ENCODE measurements around the gene OR6C76. TPM values are rescaled to one million over a fixed set of nuclear protein-coding genes. Genes with fewer than 3 reads are reported as not detected.
"Not testable (repeated sequence)": the region's sequence is repeated elsewhere in the genome, so short reads cannot be mapped to it uniquely, and the experiment has no call there.

The OR6C76 gene
- total and polyA plus RNA-seq, 9 donors: not detected

DNA sequence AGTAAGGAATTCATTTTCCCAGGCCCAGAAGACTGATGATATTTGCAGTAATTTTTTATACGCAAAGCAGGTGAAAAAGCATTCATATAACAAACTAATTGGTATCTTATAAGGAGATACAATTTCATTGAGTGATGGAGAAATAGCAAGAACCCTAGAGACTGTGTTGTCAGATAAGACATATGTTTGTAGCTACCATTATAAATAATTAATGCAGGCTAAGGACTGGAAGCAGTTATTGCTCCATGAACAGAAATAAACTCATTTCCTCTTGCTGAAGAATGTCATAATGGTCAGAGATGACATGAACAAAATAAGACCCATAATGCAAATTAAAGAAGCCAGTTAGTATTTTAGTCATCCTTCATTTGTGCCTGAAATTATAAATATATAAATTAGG is 19.3 kb downstream of the OR6C76 start:
- intact Hi-C loops (cut with DNase I): no loop called here
- H3K36me3 ChIP-seq: no peaks in the 10 kb centered on the region
- no peaks in the 10 kb centered on the region for H3K27me3 ChIP-seq
- no peak overlapping the region for H3K27ac ChIP-seq
- DNase-seq: no peak
- no peak for TF ChIP-seq POLR2A (IDR thresholded peaks at IDR 0.05)
- TF ChIP-seq, protein P1, sequence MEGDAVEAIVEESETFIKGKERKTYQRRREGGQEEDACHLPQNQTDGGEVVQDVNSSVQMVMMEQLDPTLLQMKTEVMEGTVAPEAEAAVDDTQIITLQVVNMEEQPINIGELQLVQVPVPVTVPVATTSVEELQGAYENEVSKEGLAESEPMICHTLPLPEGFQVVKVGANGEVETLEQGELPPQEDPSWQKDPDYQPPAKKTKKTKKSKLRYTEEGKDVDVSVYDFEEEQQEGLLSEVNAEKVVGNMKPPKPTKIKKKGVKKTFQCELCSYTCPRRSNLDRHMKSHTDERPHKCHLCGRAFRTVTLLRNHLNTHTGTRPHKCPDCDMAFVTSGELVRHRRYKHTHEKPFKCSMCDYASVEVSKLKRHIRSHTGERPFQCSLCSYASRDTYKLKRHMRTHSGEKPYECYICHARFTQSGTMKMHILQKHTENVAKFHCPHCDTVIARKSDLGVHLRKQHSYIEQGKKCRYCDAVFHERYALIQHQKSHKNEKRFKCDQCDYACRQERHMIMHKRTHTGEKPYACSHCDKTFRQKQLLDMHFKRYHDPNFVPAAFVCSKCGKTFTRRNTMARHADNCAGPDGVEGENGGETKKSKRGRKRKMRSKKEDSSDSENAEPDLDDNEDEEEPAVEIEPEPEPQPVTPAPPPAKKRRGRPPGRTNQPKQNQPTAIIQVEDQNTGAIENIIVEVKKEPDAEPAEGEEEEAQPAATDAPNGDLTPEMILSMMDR (IDR thresholded peaks at IDR 0.05): no peak
- TF ChIP-seq EP300 (IDR thresholded peaks at IDR 0.05): no peak
- WGBS, 3 donors: 93 to 100% (median 97%) methylated on average over 1 of the region's 1 CpG
- no peak overlapping the region for H3K4me3 ChIP-seq
- no peaks in the 10 kb centered on the region for H3K4me1 ChIP-seq (ENCODE audit: insufficient read depth)
- no peaks in the 10 kb centered on the region for H3K9me3 ChIP-seq

DNA sequence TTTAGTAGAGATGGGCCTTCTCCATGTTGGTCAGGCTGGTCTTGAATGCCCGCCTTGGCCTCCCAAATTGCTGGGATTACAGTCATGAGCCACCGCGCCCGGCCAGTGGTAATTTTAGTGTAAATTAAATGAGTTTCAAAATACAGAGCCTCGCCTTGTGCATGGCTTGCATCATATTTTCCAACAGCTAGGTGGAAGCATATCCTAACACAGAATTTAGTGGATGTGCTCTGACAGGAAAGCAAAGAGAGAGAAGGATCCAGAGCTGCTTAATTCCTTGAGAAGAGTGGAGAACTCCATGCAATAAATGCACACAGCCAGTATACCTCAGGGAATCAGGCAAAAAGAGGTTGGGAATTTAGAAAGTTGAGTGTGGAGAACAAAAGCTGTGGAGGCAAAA is 20.3 kb downstream of the OR6C76 start:
- H3K4me1 ChIP-seq (ENCODE audit: insufficient read depth): no peaks in the 10 kb centered on the region
- TF ChIP-seq, protein P1 (IDR thresholded peaks at IDR 0.05): no peak
- TF ChIP-seq POLR2A (IDR thresholded peaks at IDR 0.05) (no peak), EP300 (IDR thresholded peaks at IDR 0.05) (no peak)
- no peak for DNase-seq
- H3K4me3 ChIP-seq: no peak overlapping the region
- 72 to 83% (median 77%) methylated on average over 5 of the region's 5 CpGs for WGBS, 3 donors
- H3K36me3 ChIP-seq: no peaks in the 10 kb centered on the region
- no peaks in the 10 kb centered on the region for H3K9me3 ChIP-seq
- intact Hi-C loops (cut with DNase I): no loop called here
- no peaks in the 10 kb centered on the region for H3K27me3 ChIP-seq
- no peak overlapping the region for H3K27ac ChIP-seq

DNA sequence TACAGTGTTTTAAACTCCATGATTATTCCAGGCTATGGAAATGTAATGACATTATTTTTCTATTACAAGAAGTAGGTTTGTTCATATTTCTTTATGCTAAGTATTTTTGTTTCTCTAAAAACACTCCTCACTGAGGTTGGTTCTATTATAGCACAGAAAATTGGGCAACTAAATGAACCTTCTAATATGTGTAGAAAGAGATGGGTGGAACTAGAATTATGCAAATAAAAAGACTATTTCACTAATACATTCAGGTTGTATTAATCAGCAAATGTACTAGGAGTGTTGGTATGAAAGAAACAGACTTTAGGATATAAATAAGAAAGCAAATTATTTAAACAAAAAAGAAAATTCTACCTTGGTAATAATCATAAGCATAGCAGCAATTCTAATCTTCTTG is 22.8 kb downstream of the OR6C76 start:
- H3K27ac ChIP-seq: no peak overlapping the region
- H3K4me3 ChIP-seq: no peak overlapping the region
- no peak for TF ChIP-seq POLR2A (IDR thresholded peaks at IDR 0.05)
- TF ChIP-seq EP300 (IDR thresholded peaks at IDR 0.05): no peak
- TF ChIP-seq, protein P1 (IDR thresholded peaks at IDR 0.05): no peak
- intact Hi-C loops (cut with DNase I): no loop called here
- no peaks in the 10 kb centered on the region for H3K27me3 ChIP-seq
- H3K36me3 ChIP-seq: no peaks in the 10 kb centered on the region
- no peaks in the 10 kb centered on the region for H3K4me1 ChIP-seq (ENCODE audit: insufficient read depth)
- no peak for DNase-seq
- H3K9me3 ChIP-seq: no peaks in the 10 kb centered on the region

DNA sequence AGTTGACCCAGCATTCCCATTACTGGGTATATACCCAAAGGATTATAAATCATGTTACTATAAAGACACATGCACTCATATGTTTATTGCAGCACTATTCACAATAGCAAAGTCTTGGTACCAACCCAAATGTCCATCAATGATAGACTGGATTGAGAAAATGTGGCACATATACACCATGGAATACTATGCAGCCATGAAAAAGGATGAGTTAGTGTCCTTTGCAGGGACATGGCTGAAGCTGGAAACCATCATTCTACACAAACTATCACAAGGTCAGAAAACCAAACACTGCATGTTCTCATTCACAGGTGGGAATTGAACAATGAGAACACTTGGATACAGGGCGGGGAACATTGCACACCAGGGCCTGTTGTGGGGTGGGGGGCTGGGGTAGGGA is 38.9 kb downstream of the OR6C76 start:
- H3K9me3 ChIP-seq; DNase-seq; H3K36me3 ChIP-seq; H3K4me1 ChIP-seq (ENCODE audit: insufficient read depth); intact Hi-C loops (cut with DNase I); H3K27ac ChIP-seq; H3K4me3 ChIP-seq; H3K27me3 ChIP-seq: not testable (repeated sequence)
- 86 to 94% (median 93%) methylated on average over 1 of the region's 1 CpG for WGBS, 3 donors

DNA sequence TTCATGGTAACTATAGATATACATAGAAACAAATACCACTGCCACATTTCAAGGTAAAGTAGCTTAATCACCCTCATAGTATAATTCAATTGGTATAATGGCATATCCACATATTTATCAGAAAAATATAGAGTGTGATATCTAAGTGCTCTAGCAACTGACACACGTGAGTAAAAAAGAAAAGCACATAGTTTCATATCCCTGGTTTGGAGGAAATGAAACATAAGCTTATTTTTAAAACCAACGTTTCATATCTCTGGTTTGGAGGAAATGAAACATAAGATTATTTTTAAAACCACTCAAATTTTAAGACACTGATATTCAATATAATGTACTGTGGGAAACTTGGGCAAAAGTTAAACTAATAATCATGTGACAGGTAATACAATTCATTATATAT is 41.8 kb downstream of the OR6C76 start:
- no peak overlapping the region for H3K27ac ChIP-seq
- H3K27me3 ChIP-seq: no peaks in the 10 kb centered on the region
- no peak overlapping the region for H3K4me3 ChIP-seq
- no peaks in the 10 kb centered on the region for H3K4me1 ChIP-seq (ENCODE audit: insufficient read depth)
- no peaks in the 10 kb centered on the region for H3K36me3 ChIP-seq
- no peak for TF ChIP-seq EP300 (IDR thresholded peaks at IDR 0.05)
- no peak for TF ChIP-seq POLR2A (IDR thresholded peaks at IDR 0.05)
- TF ChIP-seq, protein P1 (IDR thresholded peaks at IDR 0.05): no peak
- no peak for DNase-seq
- no peaks in the 10 kb centered on the region for H3K9me3 ChIP-seq
- intact Hi-C loops (cut with DNase I): no loop called here
- 9 to 19% (median 16%) methylated on average over 2 of the region's 2 CpGs for WGBS, 3 donors
